IPS-NIHi7 (cell line): ENCODE data around the gene CROCC.

Experiments used
- DNase-seq: peaks from one replicate; pipeline ENCODE4 v3.0.0; 2012; ENCODE audit warnings: mixed read lengths; ENCODE audit errors: extremely low spot score

The CROCC gene

DNA sequence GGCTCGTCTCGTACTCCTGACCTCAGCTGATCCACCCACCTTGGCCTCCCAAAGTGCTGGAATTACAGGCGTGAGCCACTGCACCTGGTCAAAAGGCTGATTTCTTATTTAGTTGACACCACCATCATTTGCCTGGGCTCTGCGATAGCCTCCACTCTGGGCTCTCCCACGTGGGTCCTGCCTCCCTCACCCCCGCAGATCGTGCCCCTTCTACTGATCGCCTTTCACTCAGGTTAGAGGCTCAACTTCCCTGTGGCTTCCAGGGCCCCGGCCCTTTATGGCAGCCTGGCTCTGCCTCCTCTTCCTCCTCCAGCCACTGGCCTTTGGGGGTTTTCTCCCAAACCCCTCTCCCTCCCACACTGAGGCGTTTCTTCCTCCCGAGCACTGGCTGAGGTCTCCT lies 61.2 kb downstream of the CROCC start:
- no peak for DNase-seq

DNA sequence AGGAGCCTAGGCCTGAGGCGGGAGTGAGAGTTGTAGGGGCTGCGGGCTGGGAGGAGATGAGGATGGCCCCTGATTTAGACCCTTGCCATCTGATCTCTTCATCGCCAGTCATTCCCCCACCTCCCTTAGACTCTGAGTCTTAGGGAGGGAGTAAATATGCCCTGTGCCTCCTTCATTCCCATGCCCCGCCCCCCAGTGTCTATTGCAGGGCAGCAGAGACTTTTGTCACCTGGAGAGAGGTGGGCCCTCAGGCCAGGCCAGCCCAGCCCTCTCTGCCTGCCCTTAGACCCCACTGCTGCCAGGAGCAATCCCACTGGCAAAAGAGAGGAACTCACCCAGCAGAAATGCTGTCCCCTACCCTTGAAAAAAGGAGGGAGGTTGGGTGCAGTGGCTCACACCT lies 61.9 kb downstream of the CROCC start:
- no peak for DNase-seq

DNA sequence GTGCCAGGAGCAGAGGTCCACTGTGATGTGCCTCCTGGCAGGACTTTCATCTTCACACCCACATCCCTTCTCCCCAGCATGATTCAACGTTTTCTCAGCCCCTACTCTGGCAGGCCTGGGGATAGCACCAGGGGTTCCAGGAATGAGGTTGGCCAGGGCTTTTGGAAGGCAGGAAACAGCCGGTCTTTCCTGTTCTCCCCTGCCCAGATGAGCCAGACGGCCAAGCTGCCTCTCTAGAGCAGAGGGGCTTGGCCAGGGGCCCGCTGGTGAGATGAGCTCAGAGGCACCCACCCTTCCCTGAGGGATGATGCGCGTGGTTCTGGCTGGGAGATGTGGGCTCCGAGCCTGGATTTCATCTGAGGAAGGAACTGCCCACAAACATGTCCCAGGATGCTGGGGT lies 63.0 kb downstream of the CROCC start:
- no peak for DNase-seq

DNA sequence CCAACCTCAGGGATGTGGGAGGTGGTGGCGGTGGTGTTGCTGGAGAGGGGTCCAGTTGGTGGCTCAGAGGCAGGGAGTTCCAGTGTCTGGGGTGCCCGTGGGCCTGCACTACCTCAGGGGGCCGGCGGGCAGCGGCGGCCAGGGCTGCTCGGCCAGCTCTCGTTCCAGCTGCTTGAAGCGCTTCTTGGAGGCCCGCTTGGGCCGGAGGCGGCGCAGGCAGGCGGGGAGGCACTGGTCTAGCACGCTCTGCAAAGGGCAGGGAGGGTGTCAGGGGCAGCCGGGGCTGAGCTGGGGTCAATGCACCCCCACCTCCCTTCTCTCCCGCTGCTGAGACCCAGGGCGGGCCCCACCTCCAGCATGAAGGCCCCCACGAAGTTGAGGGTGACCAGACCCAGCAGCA lies 64.4 kb downstream of the CROCC start:
- DNase-seq: no peak

DNA sequence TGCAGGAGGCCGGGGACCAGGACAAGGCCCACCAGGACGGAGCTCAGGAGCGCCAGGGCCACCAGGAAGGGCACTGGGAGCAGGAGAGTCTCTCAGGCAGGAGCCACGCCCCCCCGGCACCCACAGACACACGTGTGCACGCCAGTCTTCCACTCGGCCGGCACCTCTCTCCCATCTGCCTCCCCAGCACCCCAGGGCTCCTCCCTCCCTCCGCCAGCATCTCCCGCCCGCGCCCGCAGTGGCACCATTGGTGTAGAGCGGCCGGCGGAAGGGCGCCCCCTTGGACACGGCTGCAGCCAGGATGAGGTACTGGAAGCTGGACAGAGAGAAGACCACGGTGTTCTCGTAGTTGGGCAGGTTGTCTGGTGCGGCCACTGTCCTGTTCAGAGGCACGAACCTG lies 64.8 kb downstream of the CROCC start:
- DNase-seq: no peak

DNA sequence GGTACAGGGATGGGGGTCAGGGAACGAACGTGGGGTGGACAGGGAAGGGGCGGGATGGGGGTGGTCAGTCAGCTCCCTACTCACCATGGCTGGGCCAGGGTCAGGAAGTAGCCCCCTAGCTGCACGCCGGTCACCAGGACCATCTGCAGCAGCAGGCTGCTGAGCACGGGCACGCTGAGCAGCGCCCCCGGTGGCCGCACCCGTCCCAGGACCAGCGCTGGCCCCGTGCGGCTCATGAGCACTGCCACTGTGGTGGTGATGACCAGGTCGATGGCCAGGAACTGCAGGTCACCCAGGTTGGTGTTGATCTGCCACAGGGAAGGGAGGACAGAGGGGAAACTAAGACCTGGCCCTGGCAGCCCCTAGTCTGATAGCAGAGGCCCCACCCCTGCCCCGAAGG lies 65.2 kb downstream of the CROCC start:
- DNase-seq: peak; percentile 93

DNA sequence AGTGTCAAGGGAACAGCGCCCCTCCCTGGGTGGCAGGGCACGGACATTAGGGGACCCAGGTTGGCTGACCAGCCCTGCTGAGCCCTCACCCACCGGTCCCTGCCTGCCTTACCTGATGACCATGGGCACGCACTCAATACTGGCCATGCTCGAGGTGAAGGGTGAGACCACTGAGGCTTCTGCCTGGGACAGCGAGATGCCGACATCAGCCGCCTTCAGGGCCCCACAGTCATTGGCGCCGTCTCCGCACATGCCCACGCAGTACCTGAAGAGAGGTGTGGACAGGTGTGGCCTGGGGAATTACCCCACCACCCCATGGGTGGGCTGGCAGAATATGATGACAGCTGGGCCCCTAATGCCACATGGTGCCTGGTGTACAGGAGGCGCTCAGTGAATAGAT lies 66.5 kb downstream of the CROCC start:
- no peak for DNase-seq

DNA sequence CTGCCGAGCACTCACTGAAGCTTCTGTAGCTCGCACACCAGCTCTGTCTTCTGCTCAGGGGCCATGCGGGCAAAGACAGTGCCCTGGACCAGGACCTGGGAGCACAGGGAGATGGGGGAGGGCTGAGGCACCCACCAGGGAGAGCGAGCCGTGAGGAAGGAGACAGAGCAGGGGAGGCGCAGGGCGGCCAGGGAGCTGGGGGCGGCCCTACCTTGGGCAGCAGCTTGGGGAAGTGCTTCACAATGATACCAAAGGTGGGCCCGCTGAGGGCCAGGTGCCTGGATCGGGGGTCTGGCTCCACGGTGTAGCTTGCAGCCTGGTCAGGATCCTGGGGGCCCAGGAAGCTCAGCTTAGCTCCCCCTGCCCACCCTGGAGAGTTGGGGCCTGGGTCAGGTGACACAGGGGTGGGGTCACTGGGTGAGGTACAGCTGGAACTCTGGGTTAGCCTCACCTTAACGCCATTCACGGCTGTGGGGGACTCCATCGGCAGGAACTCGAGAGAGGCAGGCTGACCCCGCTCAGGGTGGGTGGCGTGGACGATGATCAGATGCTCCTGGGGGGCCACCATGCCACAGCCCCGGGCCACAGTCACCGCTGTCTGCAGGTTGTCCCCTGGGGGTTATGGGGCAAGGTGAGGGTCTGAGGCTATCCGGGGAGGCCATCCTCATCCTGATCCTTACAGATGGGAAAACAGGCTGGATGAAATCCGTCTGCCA lies 68.1 kb downstream of the CROCC start:
- no peak for DNase-seq

DNA sequence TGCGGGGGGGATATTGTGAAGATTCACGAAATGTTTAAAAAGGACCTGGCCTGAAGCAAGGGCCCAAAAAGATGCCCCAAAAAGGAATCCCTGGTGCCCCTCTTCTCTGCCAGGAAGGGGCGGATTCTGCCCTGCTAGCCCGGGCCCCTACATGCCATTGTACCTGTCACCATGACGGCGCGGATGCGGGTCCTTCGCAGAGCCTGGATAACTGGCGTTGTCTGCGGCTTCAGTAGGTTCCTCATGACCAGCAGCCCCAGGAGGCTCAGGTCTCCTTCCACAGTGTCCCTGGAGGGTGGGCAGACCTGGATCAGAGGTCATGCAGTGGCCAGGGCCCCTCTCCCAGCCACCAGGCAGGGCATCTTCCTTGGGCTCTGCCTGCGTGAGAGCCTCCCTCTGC lies 69.8 kb downstream of the CROCC start:
- no peak for DNase-seq

DNA sequence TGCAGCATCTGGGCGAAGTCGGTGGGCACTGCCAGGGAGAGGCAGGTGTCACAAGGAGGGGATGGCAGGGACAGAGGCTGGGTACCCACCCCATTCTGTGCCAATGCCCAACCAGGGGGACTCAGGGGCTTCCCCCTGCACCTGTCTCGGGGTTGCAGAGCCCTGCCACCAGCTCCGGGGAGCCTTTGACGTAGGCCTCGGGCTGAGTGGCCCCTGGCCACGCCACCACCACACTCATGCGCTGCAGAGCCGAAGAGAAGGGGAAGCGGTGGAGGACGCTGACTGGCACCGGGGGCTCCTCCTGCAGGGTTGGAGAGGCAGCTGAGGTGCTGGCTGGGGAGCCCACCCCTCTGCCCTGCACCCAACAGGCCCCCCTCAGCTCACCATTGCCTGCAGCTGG lies 70.4 kb downstream of the CROCC start:
- no peak for DNase-seq

DNA sequence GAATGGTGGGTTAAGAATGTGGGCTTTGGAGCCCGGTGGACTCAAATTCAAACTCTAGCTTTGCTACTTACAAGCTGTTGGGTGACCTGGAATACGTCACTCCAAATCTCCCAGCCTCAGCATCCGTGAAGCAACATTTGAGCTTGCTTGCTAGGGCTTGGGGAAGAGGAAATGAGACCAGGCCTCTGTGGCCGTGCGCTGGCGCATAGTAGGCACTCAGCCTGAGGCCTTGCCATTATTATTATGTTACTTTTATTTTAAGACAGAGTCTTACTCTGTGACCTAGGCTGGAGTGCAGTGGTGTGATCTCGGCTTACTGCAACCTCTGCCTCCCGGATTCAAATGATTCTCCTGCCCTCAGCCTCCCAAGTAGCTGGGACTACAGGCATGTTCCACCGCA lies 70.9 kb downstream of the CROCC start:
- DNase-seq: no peak

DNA sequence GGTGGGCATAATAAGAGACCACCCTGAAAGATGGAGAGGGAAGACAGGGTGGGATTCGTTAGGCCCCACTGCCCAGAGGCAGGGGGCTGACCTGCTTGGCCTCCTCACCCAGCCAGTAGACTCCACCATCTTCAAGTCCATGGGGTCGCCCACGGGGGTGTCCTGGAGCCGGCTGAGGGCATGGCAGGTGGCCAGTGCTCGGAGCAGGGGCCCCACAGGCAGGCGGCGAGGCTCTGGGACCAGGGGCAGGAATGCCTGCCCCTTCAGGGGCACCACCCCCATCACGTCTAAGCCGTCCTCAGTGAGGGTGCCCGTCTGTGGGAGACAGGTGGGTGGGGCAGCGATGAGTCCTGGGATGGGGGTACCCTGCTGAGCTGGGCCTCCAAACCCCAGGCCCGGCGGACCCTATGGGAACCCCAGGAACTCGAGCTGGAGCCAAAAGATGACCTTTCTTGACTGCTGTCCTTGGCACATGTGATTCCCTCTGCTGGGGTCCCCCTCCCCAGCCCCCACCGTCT lies 71.8 kb downstream of the CROCC start:
- DNase-seq: no peak

DNA sequence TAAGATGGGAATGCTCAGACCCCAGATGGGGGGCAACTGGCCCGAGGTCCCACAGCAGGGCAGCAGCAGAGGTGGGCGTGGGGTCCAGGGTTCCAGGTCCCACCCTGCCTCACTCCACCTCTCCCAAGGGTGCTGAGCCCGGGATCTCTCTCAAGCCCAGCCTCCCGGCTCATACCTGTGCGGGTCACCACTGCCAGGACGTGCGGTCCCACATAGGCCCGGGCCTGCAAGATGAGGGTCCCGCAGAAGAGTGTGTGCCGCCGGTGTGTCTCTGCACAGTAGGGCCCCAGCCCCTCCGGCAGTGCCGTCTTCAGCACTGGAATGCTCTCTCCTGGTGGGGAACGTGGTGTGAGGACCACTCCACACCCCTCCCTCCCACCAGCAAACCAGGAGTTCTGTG lies 75.1 kb downstream of the CROCC start:
- no peak for DNase-seq

DNA sequence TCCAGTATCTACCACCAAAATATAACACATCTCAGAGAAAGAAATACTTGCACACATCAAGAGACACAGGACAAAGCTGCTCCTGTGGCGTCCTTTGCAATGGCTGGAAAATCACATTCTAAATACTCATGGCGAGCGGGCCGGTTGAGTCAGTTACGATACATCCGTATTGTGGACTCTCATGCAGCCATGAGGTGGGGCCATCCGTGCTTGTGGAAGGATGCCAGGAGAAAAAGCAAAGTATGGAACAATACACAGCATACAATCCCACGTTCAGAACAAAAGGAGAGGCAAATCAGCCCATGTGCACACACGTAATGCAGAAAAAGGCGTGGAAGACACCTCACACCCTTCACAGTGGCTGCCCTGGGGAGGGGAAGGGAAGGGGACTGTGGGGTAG lies 76.9 kb downstream of the CROCC start:
- DNase-seq: no peak

DNA sequence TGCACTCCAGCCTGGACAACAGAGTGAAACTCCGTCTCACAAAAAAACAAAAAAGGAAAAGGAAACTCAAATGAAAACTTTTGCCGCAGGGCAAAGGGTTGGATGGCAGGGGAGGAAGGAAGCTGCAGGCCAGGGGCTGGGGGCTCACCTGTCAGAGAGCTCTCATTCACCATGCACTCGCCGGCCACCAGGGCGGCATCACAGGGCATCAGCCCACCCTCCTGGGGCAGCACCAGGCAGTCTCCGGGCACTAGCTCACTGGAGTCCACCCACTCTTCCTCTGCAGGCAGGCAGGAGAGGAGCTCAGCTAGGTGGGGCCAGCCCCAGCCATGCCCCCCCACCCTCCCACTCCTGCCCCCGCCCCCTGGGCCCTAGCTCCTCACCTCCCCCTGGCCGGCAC lies 78.1 kb downstream of the CROCC start:
- no peak for DNase-seq

DNA sequence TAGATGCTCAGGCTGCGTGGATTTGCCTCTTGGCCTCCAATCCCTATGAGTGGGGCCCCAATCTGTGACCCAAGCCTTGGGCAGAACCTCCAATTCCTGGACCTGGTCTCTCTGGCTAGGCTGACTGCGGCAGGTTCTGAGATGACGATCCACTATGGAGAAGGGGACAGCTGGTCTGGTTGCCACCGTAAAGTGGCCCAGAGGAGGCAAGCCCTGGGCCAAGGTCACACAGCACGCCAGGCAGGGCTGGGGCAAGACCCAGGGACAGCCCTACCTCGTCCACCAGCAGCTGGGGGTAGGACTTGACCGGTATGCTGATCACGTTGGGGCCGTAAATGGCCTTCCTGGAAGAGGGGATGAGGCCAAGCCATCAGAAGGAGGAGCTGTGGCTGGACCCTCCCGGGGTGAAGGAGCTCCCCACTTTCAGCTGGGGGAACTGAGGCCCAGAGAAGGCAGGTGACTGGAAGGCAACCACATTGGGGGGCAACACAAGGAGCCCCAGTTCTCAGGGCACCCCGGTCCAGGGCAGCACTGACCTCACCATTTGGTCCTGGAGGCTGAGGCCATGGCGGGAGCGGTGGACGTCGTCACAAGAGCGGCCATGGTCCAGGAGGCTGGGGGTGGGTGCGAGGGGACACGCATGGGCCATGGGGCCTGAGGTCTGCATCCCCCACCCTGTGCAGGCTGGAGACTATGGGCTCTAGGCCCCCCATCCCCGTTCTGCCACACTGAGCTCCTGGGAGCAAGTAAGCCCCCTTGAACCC lies 80.2 kb downstream of the CROCC start:
- no peak for DNase-seq

DNA sequence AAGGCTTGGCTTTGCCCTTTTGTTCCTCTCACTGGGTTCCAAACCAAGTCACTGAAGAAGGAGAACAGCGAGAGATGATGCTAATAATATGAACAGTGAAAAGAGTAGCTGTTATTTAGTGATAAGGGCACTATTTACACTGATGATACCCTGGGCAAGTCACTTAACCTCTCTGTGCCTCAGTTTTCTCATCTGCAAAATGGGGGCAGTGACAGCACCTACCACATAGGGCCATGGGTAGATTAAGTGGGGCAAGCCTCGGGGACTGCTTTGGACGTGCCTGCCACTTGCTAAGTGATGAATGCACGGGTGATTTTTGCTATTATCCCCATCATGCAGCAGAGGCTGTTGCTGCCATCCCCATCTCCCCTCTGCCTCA lies 80.8 kb downstream of the CROCC start:
- no peak for DNase-seq

DNA sequence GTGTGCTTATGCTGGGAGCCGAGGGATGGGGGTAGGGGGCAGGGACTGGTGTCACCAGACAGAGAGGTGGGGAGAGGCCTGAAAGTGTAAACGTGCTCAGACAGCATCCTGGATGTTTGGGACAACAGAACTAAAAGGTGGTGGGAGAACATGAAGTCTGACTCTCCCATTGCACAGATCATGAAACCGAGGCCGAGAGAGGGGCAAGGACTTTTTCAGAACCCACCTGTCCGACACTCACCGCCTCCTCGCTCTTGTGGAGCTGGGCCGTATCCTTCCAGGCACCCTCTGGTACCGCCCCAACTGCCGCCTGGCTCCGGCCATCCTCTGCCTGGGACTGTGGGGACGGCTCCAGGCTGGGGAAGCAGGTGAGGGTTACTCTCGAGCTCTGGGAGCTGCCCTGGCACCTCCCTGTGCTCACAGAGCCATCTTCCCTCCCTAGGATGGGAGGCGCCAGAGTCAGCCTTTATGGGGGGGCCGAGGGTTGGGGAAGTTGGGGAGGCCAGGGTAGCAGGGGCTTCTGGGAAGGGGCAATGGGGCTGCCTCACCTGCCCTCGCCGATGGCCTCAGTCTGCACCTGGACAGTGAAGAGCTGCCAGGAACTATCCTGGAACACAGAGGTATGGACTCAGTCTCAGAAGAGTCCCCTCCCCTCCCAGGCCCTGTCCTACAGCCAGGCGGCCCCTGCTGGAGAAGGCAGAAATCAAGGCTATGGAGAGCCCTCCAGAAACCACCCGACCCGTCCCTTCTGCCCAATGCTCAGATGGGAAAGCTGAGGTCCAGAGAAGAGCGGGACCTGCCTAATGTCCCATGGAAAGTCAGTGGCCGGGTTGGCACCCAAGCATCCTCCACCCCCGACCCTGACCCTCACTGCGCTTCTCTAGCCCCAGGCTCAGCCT lies 83.0 kb downstream of the CROCC start:
- DNase-seq: peak; percentile 52

DNA sequence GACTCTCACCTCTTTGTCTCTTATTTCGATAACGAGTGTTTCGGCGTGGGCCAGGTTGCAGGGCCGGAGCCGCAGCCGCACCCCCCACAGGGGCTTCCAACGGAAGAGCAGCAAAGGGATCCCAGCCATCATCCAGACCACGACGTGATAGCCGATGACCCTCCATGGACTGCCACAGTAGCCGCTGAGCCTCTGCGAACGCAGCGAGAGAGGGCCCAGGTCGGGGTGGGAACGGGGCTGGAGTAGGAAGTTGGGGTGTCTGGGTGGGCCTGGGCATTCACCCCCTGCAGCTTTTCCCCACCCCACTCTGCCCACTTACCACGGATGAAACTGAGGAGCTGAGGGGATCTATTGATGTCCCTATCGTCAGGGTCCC lies 83.6 kb downstream of the CROCC start:
- no peak for DNase-seq

DNA sequence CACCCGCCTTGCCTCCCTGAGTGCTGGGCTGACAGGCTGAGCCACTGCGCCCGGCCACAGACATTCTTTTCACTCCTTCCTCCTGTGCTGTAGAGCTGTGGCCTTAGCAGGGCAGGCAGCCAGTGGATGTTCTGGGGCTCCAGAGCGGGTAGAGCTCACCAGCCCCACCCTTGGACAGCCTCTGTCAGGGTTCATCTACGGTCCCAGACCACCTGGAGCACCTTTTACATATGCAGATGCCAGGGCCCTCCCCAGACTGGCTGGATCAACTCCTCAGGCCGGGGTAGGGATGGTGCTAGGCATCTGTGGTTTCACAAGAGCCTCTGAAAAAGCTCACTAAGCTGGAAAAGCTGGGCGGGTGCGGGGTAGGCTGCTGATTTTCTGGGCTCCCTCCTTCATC lies 85.4 kb downstream of the CROCC start:
- DNase-seq: peak; percentile 60

DNA sequence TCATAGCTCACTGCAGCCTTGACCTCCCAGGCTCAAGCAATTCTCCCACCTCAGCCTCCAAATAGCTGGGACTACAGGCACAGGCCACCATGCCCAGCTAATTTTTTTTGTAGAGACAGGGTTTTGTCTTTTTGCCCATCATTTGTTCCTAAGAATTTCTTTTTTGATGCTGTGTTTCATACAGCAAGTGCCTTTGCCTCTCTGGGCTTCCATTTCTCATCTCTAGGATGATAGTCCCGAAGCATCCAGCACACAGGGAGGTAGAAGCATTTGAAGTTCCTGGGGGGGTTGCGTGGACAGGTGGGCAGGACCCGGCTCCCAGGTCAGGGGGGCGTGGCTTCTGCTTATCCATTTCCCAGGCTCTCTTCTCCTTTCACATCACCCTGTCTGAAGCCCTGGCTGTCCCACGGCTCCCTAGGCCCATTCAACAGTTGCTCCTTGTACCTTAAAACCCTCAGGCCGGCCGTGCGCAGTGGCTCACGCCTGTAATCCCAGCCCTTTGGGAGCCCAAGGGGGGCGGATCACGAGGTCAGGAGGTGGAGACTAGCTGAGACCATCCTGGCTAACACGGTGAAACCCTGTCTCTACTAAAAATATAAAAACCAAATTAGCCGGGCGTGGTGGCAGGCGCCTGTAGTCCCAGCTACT lies 86.6 kb downstream of the CROCC start:
- DNase-seq: no peak

DNA sequence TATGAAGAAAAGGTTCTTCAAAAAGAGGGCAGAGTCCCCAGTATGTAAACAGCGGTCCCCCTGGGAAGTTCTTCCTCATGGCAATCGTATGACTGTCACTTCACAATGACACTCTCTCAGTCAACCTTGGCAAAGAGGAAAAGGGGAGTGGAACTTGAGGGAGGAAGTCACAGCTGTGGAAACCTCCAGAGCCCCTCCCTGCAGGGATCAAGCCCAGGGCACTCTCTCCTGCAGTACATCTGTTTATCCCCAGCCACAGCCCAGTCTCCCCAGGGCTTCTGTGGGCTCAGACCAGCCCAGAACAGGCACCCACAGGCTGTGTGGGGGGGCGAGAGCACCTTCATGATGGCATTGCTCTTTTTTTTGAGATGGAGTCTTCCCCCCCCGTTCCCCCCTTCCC lies 88.0 kb downstream of the CROCC start:
- DNase-seq: no peak
